Activated CD4-positive, alpha-beta T cell treated with anti-CD3 and anti-CD28 coated beads, Interleukin-2, Interleukin-4, amounts not matched to agents 100 ng/mL and 50 ng/mL, durations not matched to agents 16 hours and 8 hours (primary cell): Measurements from ENCODE around the gene CRBN.

ENCODE experiments used
- DNase-seq: peaks from one replicate; pipeline ENCODE4 v3.0.0-alpha.2; 2020; ENCODE audit warnings: low spot score

Gene CRBN

DNA sequence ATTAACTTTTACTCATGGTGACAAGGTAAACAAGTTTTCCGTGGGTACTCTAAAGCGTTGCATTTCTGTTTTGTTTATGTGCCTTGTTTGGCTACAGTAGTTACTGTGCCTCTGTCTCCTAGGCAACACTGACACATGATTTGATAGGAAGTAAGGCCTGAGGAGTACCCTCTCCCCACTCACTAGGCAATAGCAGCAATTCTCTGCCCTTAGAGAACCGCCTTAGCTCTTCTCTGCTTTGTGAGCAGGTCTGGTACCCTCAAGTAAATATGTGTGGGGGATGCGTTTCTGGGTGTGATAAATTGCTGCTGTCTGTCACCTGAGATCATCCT, 69.2 kb downstream of the CRBN start, which contains the start of gene IL5RA:
Gene IL5RA, minus strand, starts transcription at position 76 of the 332 bp plus-strand sequence. CDS start 5,390 bp downstream, outside the sequence.
- DNase-seq: no peak

DNA sequence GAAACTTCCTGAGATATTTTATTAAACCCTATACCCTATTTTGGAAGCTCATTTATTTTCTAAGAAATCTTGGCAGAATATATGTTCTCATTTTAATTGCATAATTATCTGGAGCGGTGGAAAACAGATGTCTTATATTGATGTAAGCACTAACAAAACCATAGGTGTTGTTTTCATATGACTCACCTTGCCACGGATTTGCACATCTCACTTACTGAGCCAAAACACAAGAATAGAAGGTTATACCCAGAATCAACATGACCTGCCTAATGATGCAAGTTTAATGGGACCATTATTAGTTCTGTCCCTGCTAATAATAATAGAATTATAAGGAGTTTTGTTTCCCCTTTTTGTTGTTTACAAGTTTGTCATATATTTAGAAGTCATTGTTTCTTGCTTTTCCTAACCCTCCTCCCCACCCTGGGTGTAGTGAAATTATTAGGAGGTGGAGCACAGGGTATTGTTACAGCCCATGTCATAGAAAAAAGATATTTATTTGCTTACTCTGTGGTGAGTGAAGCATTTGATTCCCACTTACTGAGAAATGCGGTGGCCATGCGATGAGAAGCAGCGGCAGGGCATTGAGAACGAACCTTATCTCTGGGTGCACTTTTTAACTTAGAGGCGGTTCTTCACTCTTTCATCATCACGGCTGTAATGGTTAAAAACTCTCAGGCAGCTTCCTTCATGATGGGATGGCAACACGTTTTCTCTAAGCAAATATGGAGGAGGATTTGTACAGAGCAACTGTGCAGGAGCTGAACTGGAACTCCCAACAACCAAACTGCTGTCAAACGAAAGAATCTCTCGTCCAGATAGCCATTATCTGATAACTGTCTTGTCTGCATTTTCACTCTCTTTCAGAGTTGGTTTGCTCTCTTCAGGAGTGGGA, 69.8 kb downstream of the CRBN start:
- DNase-seq: peak; percentile 43

DNA sequence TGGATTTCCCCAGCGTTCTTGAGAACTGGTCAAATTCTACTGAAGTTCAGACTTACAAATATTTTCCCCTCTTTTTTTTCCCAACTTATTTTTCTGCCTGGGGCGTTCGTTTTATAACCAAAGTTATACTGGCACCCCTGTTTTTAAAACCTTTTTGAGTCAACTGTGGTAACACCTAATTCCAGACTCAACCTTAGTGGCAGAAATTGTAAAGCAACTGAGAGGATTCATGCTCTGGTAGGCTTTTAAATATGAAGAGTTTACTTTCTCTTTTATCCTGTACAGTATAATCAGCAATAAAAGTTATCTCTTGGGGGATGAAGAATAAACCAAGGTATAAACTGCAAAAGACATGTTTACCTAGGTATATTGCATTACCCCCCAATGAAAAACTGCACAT, 71.6 kb downstream of the CRBN start:
- no peak for DNase-seq

DNA sequence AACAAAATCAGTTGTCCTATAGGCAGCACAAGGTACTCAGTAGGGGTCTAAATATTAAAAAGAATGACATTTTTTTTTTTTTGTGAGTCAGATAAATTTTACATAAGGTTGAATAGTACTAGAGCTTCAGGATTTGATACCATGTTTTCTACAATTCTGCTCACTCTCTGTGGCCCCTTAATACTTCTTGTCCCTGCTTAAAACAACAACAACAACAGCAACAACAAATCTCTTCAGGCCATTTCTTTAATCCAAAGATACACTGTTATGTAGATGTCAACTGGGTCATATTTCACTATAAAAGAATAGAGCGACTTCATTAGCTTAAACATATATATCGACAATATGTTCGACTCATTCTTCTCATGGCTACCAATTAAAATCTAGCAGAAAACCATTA, 72.3 kb downstream of the CRBN start:
- no peak for DNase-seq

DNA sequence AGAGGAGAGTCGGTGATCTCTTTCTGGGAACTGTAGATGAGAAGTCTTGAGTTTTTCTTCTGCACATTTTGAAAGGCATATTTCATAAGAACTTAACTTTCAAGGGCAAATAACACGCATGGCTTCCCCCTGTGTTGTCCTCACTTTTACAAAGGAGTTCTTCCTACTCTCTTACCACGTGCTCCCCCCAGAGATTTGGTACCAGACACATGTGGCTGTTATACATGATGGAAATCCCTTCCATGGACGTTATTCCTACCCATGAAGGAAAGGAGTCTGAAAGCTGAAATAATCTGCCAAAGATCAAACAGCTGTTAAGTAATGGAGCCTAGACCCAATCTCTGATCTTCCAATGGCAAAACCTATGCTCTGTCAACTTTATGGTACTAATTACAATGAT, 73.7 kb downstream of the CRBN start:
- DNase-seq: no peak

DNA sequence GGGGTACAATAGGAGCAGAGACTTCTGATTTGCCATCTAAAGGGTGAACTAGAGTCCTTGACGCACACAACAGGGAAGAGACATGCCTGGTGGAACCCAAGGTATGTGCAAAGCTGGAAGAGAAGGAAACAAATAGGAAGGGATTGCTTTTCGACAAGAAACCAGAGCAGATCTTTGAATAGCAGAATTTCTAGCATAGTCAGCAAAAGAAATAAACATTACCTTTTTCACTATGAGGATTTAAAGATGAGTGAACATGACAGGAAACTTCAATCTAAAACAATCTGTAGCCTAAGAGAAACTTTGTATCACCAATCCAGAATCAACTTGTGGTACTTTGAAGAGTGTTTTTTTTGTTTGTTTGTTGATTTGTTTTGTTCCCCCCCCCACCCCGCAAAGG, 74.2 kb downstream of the CRBN start:
- no peak for DNase-seq

DNA sequence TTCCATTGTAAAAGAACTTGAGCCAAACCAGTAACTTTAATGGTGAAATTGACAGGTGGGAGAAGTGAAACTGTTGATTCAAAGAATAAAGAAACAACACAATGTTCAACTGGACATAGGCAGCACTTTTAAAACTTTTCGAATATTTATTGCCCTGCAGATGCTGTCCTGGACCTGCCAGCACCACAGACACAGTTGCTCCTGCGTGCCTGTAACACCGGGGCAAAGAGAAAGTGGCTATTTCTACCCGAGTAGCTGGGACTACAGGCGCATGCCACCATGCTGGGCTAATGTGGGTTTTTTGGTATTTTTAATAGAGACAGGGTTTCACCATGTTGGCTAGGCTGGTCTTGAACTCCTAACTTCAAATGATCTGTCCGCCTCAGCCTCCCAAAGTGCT, 76.7 kb downstream of the CRBN start:
- no peak for DNase-seq

DNA sequence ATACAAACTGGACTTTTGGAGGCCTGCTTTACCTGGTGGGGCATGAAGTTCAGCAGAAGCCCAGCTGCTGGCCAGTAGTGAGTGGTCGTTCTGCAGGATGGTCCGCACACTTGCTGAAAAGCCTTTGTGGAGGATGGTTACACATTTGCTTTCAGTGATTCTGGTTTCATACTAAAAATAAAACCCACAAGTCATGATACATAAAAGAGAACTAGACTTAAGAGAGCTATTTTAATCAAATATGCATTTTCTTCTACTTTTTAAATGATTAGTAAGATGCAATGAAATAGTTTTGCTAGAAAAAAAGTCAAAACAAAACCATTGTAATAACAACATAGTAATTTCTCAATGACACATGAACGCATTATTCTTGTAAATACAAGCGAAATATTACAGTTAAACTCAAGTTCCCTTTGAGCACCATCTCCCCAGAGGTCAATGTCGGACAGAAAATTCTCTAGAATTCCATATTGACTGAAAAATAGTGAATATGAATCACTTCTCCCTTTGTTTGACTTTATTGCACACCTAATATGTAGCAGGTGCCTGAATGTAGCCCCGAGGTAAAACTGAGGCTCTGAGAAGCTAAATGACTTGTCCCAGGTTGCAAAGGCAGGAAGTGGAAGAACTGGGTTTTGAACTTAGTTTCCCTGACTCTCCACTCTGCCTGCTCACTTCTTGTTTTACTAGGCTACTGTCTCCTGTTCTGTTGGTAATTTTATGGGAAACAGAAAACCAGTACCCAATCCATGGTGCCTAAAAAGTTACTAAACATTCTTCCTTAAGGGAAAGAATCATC, 77.6 kb downstream of the CRBN start:
- DNase-seq: no peak
